Stimulated activated CD4-positive, alpha-beta T cell treated with anti-CD3 and anti-CD28 coated beads, Interleukin-4, amount 100 ng/mL, for 48 hours (primary cell): ENCODE measurements around the gene EVI2A.
"Not testable (repeated sequence)": the region's sequence is repeated elsewhere in the genome, so short reads cannot be mapped to it uniquely, and the experiment has no call there.

Experiments
- DNase-seq, 2 donors: peaks; one replicate each; pipeline ENCODE4 v3.0.0-alpha.2; 2020; ENCODE audit warnings: low read depth in 2 of 2

The EVI2A gene

DNA sequence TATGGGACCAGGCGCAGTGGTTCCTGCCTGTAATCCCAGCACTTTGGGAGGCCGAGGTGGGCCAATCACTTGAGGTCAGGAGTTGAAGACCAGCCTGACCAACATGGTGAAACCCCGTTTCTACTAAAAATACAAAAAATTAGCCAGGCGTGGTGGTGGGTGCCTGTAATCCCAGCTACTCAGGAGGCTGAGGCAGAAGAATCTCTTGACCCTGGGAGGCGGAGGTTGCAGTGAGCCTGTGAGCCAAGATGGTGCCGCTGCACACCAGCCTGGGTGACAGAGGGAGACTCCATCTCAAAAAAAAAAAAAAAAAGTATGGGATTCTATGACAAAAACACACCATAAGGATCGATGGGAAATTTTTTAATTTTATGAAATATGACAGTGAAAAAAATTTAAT is 9.2 kb downstream of the EVI2A start:
- DNase-seq = peak in 1 of 2 donors; percentile 18

- no peak for DNase-seq
Measured at GRCh38 chr17:31311526-31311925, 9.9 kb downstream of the EVI2A start.

GRCh38 chr17:31310886-31311285 is 10.5 kb downstream of the EVI2A start:
- no peak for DNase-seq

DNA sequence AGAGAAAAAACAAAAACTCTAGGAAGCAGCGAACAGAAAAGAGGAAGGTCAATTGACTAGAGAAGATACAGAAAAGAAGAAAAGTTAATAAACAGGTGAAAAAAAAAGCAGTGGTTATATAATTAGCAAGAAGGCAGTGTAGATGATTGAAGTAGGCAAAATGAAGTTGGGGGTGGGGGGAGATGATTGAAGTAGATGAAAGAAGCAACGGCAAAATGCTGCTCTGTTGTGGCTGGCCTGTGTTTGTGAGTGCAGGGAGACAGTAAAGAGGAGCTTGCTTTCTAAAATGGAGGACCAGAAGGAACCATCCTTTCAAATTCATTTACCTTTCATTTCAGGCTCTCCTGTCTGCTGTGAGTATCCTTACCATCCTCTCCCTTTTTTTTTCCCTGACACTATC is 11.2 kb downstream of the EVI2A start:
- DNase-seq = peak in 1 of 2 donors; percentile 15

GRCh38 chr17:31309556-31309955 is 11.9 kb downstream of the EVI2A start:
- no peak for DNase-seq

GRCh38 chr17:31308372-31309334 is 12.8 kb downstream of the EVI2A start:
- DNase-seq = no peak

- DNase-seq = no peak
Measured at GRCh38 chr17:31307640-31308039, 13.8 kb downstream of the EVI2A start.

DNA sequence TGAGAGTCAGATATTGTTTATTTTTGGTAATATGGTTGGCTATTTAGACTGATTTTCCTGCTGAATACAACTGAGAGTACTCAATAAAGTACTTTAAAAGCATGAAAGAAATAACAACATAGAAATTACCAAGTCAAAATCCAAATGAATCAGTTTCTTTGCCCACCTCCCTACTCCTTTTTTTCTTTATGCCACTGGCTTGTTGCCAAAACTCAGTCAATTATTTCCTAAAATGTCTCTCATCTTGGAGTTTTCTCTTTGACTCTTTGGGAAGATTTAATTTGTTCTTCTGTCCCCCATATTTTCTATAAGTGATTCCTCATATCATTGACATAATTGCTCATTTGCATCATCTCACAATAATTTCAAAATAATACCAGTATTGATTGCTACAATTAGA is 21.8 kb downstream of the EVI2A start:
- no peak for DNase-seq

GRCh38 chr17:31297090-31297489 is 24.3 kb downstream of the EVI2A start, which contains the start of gene OMG:
OMG (minus strand) TSS chr17:31297239; CDS start chr17:31296331, 908 bp downstream.
- DNase-seq = no peak

- no peak for DNase-seq
Measured at GRCh38 chr17:31296142-31296541, 25.3 kb downstream of the EVI2A start.

- no peak for DNase-seq
Measured at GRCh38 chr17:31295489-31295871, 25.9 kb downstream of the EVI2A start.

DNA sequence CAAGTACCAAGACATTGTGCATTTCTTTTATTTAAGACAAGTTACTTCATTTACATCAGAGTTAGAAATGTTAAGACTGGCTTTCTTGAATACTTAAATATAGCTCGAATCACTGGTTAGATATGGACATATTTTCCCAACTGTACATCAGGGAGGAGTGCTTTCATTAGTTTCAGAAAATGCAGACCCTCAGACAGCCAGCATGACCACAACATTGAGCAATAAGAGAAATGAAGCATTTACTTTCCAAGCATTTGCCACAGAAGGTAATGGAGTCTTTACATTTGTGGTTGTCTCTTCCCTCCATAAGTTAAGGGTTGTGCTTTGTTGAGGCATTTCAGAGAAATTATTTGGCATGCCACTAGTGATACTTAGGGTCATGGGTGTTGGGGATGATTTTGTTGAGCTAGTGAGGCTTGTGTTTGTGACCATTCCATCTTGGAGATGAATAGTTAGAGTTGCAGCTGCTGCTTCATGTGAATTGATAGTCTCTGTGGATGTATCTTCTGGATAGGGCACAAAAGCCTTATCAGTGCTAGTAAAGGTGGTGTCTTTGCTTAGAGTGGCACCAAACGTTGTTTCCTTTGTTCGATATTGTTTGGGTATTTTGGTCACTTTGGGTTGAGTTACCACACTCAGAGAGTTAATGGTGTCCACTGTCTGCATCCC is 26.5 kb downstream of the EVI2A start:
- no peak for DNase-seq

DNA sequence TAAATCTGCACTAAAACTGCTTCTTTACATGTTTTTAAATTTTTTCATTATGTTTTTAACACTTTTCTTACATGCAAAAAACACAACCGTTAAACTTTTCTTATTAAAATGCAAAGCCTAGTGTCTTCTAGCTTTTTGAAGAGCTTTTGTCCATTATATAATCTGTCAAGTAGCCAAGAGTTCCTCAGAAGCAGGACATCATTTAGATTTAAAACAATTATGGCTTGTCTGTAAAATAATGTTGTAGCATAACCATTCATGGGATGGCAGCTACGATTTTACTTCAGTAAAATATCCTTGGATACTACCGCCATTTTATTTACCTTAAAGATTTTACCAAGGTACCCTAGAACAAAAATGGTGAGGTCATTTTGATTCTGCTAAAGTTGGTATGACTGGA is 27.2 kb downstream of the EVI2A start:
- DNase-seq = no peak

DNA sequence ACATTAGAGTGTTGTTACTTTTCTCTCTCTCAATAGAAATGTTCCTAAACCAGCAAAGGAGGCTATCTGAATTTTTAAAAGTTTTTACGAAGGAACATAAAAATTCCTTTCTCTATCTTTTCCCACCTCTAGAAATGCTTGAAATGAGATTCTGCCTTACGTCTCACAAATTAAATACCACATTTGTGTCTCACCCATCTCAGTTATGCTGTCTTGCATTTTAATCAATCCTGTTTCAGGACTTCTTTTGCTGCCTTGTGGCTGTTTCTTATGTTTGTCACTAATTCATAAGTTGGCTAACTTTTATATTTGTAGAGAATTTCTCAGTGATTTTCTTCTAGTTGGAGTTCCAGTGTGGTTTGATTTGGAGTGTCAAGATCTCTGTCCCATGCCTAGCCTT is 27.8 kb downstream of the EVI2A start:
- no peak for DNase-seq

- DNase-seq = no peak
Measured at GRCh38 chr17:31291820-31292219, 29.6 kb downstream of the EVI2A start.

- DNase-seq = no peak
Measured at GRCh38 chr17:31289790-31290189, 31.6 kb downstream of the EVI2A start.

DNA sequence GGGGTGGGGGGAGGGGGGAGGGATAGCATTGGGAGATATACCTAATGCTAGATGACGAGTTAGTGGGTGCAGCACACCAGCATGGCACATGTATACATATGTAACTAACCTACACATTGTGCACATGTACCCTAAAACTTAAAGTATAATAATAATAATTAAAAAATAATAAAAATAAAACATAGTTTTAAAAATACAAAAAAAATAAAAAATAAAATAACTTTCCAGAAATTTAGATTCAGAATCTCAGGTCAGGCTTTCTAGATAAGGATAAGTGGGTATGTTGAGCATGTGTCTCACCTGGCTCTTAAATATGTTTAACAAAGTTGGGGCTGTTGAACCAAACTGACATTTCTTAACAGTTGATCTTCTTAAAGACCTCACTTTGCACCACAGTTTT is 33.5 kb downstream of the EVI2A start:
- DNase-seq = not testable (repeated sequence)

- no peak for DNase-seq
Measured at GRCh38 chr17:31286587-31286986, 34.8 kb downstream of the EVI2A start.

DNA sequence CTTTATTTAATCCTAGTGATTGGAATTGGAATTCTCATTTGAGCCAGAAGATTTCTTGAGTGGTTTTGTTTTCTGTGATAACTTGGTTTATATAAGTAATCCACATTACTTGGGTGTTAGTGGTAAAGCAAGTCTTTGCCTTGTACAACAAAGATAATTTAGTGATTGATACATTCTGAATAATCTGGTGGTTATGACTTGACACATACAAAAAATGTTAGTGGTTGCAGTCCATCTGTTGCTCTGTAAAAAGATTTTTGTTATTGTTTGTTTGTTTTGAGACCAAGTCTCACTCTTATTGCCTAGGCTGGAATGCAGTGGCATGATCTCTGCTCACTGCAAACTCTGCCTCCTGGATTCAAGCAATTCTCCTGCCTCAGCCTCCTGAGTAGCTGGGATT is 37.6 kb downstream of the EVI2A start:
- no peak for DNase-seq

GRCh38 chr17:31281061-31281460 is 40.4 kb downstream of the EVI2A start:
- DNase-seq = no peak

DNA sequence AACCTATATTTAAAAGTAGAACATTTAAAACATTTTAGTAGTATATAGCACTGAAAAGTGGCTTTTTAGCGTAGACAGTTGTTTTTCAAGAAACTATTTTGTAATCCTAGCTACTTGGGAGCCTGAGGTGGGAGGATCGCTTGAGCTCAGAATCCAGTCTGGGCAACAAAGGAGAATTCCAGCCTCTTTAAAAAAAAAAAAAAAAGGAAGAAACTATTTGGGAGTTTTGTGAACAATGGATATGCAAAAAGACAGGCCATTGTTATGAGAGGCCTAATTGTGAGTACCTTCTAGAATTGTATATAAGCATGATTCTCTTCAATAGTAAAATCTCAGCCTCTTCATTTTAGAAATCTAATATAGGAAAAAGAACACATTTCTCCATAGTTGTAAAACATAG is 42.0 kb downstream of the EVI2A start:
- no peak for DNase-seq

DNA sequence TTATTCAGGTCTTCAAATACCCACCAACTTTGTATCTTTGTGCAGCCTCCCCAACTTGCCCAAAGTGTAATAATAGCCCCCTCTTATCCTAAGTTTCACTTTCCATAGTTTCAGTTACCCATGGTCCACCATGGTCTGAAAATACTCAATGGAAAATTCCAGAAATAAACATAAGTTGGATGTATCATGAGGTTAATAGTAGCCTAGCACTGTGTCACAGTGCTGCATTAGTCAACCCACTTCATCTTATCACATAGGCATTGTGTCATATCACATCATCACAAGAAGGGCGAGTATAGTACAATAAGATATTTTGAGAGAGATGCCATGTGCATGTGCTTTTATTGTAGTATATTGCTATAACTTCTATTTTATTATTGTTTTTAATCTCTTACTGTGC is 46.3 kb downstream of the EVI2A start:
- no peak for DNase-seq

- DNase-seq = no peak
Measured at GRCh38 chr17:31274252-31274651, 47.2 kb downstream of the EVI2A start.
